ENCODE results near the gene LAP3.

The LAP3 gene

GRCh38 chr4:17545374-17546140, 31.4 kb upstream of the LAP3 start:
- no peak for FAIRE-seq
- DNase-seq (ENCODE audit: insufficient read length, low spot score) = no peak
- no peak for TF ChIP-seq POLR2AphosphoS5 (IDR thresholded peaks at IDR 0.05; ENCODE audit: low read depth, low read length)
- no peak for TF ChIP-seq TAF1 (IDR thresholded peaks at IDR 0.05; ENCODE audit: low read depth, low read length)
- TF ChIP-seq PAX5 (IDR thresholded peaks at IDR 0.05; ENCODE audit: insufficient read depth, low read length, severe bottlenecking) = no peak
- TF ChIP-seq POU2F2 (IDR thresholded peaks at IDR 0.05; ENCODE audit: low read depth, low read length) = no peak
- TF ChIP-seq SPI1 (IDR thresholded peaks at IDR 0.05; ENCODE audit: low read depth, low read length) = no peak
- TF ChIP-seq POLR2A (IDR thresholded peaks at IDR 0.05; ENCODE audit: low read depth, low read length) = no peak

GRCh38 chr4:17546222-17546621, 30.8 kb upstream of the LAP3 start:
- TF ChIP-seq POLR2AphosphoS5 (IDR thresholded peaks at IDR 0.05; ENCODE audit: low read depth, low read length) = no peak
- FAIRE-seq = no peak
- DNase-seq (ENCODE audit: insufficient read length, low spot score) = no peak

GRCh38 chr4:17546678-17547077, 30.3 kb upstream of the LAP3 start:
- TF ChIP-seq POU2F2 (IDR thresholded peaks at IDR 0.05; ENCODE audit: low read depth, low read length) (no peak), SPI1 (IDR thresholded peaks at IDR 0.05; ENCODE audit: low read depth, low read length) (no peak), POLR2AphosphoS5 (IDR thresholded peaks at IDR 0.05; ENCODE audit: low read depth, low read length) (no peak), POLR2A (IDR thresholded peaks at IDR 0.05; ENCODE audit: low read depth, low read length) (no peak), TAF1 (IDR thresholded peaks at IDR 0.05; ENCODE audit: low read depth, low read length) (no peak), PAX5 (IDR thresholded peaks at IDR 0.05; ENCODE audit: insufficient read depth, low read length, severe bottlenecking) (no peak)
- no peak for FAIRE-seq
- DNase-seq (ENCODE audit: insufficient read length, low spot score) = no peak

- FAIRE-seq (no peak), DNase-seq (ENCODE audit: insufficient read length, low spot score) (no peak)
- TF ChIP-seq POLR2AphosphoS5 (IDR thresholded peaks at IDR 0.05; ENCODE audit: low read depth, low read length) = no peak
- TF ChIP-seq SPI1 (IDR thresholded peaks at IDR 0.05; ENCODE audit: low read depth, low read length) = no peak
- TF ChIP-seq TAF1 (IDR thresholded peaks at IDR 0.05; ENCODE audit: low read depth, low read length) = no peak
- no peak for TF ChIP-seq POLR2A (IDR thresholded peaks at IDR 0.05; ENCODE audit: low read depth, low read length)
- no peak for TF ChIP-seq PAX5 (IDR thresholded peaks at IDR 0.05; ENCODE audit: insufficient read depth, low read length, severe bottlenecking)
- no peak for TF ChIP-seq POU2F2 (IDR thresholded peaks at IDR 0.05; ENCODE audit: low read depth, low read length)
Measured at GRCh38 chr4:17550549-17550948, 26.4 kb upstream of the LAP3 start.

GRCh38 chr4:17552427-17552826, 24.6 kb upstream of the LAP3 start:
- TF ChIP-seq POU2F2 (IDR thresholded peaks at IDR 0.05; ENCODE audit: low read depth, low read length) = no peak
- no peak for DNase-seq (ENCODE audit: insufficient read length, low spot score)

GRCh38 chr4:17554568-17554967, 22.4 kb upstream of the LAP3 start:
- TF ChIP-seq PAX5 (IDR thresholded peaks at IDR 0.05; ENCODE audit: insufficient read depth, low read length, severe bottlenecking) (no peak), SPI1 (IDR thresholded peaks at IDR 0.05; ENCODE audit: low read depth, low read length) (no peak), TAF1 (IDR thresholded peaks at IDR 0.05; ENCODE audit: low read depth, low read length) (no peak), POLR2AphosphoS5 (IDR thresholded peaks at IDR 0.05; ENCODE audit: low read depth, low read length) (no peak), POU2F2 (IDR thresholded peaks at IDR 0.05; ENCODE audit: low read depth, low read length) (no peak), POLR2A (IDR thresholded peaks at IDR 0.05; ENCODE audit: low read depth, low read length) (no peak)
- DNase-seq (ENCODE audit: insufficient read length, low spot score) (no peak), FAIRE-seq (no peak)

More at GRCh38 chr4:17552427-17552826, 24.6 kb upstream of the LAP3 start:
- FAIRE-seq = no peak

GRCh38 chr4:17556498-17556897, 20.5 kb upstream of the LAP3 start:
- no peak for DNase-seq (ENCODE audit: insufficient read length, low spot score)
- FAIRE-seq = no peak
- TF ChIP-seq POU2F2 (IDR thresholded peaks at IDR 0.05; ENCODE audit: low read depth, low read length) = no peak
- no peak for TF ChIP-seq TAF1 (IDR thresholded peaks at IDR 0.05; ENCODE audit: low read depth, low read length)
- no peak for TF ChIP-seq SPI1 (IDR thresholded peaks at IDR 0.05; ENCODE audit: low read depth, low read length)
- no peak for TF ChIP-seq POLR2AphosphoS5 (IDR thresholded peaks at IDR 0.05; ENCODE audit: low read depth, low read length)

- DNase-seq (ENCODE audit: insufficient read length, low spot score) (no peak), FAIRE-seq (no peak)
- TF ChIP-seq PAX5 (IDR thresholded peaks at IDR 0.05; ENCODE audit: insufficient read depth, low read length, severe bottlenecking) (no peak), TAF1 (IDR thresholded peaks at IDR 0.05; ENCODE audit: low read depth, low read length) (no peak), POLR2AphosphoS5 (IDR thresholded peaks at IDR 0.05; ENCODE audit: low read depth, low read length) (no peak), POLR2A (IDR thresholded peaks at IDR 0.05; ENCODE audit: low read depth, low read length) (no peak), SPI1 (IDR thresholded peaks at IDR 0.05; ENCODE audit: low read depth, low read length) (no peak), POU2F2 (IDR thresholded peaks at IDR 0.05; ENCODE audit: low read depth, low read length) (no peak)
Measured at GRCh38 chr4:17557880-17558279, 19.1 kb upstream of the LAP3 start.

GRCh38 chr4:17558941-17559708, 17.9 kb upstream of the LAP3 start:
- TF ChIP-seq POLR2A (IDR thresholded peaks at IDR 0.05; ENCODE audit: low read depth, low read length) (no peak), POU2F2 (IDR thresholded peaks at IDR 0.05; ENCODE audit: low read depth, low read length) (no peak), TAF1 (IDR thresholded peaks at IDR 0.05; ENCODE audit: low read depth, low read length) (no peak), PAX5 (IDR thresholded peaks at IDR 0.05; ENCODE audit: insufficient read depth, low read length, severe bottlenecking) (no peak), POLR2AphosphoS5 (IDR thresholded peaks at IDR 0.05; ENCODE audit: low read depth, low read length) (no peak), SPI1 (IDR thresholded peaks at IDR 0.05; ENCODE audit: low read depth, low read length) (no peak)
- DNase-seq (ENCODE audit: insufficient read length, low spot score) (no peak), FAIRE-seq (no peak)

GRCh38 chr4:17559709-17560048, 17.3 kb upstream of the LAP3 start:
- no peak for DNase-seq (ENCODE audit: insufficient read length, low spot score)
- no peak for FAIRE-seq
- TF ChIP-seq PAX5 (IDR thresholded peaks at IDR 0.05; ENCODE audit: insufficient read depth, low read length, severe bottlenecking) (no peak), POU2F2 (IDR thresholded peaks at IDR 0.05; ENCODE audit: low read depth, low read length) (no peak), POLR2AphosphoS5 (IDR thresholded peaks at IDR 0.05; ENCODE audit: low read depth, low read length) (no peak), POLR2A (IDR thresholded peaks at IDR 0.05; ENCODE audit: low read depth, low read length) (no peak), TAF1 (IDR thresholded peaks at IDR 0.05; ENCODE audit: low read depth, low read length) (no peak), SPI1 (IDR thresholded peaks at IDR 0.05; ENCODE audit: low read depth, low read length) (no peak)
